Prostate gland (tissue), 2 donors: ENCODE measurements around the gene PLEKHD1. TPM values are rescaled to one million over a fixed set of nuclear protein-coding genes. Genes with fewer than 3 reads are reported as not detected.
A peak's percentile ranks its signal among the peaks of the same experiment; 100 is the strongest.

ENCODE experiments used
- DNase-seq: peaks from one replicate; pipeline ENCODE4 v3.0.0-alpha.2; 2019; ENCODE audit warnings: low spot score
- H3K27ac ChIP-seq, 2 donors: fragments of 200-600 bp; sonication (generic); 2 replicates each; pipeline ENCODE4 v1.5.1; 2017 to 2019
- H3K27me3 ChIP-seq: fragments of 200-600 bp; sonication (generic); replicated peaks from 2 replicates; pipeline ENCODE4 v1.5.1; 2019; ENCODE audit not compliant: insufficient read depth
- H3K36me3 ChIP-seq, 2 donors: fragments of 200-600 bp; sonication (generic); 1 replicate in 1 of 2; 2 replicates in 1 of 2; pipeline versions ENCODE4 v1.5.1 to v1.8.1; 2017 to 2019
- H3K4me1 ChIP-seq: fragments of 200-600 bp; sonication (generic); replicated peaks from 2 replicates; pipeline ENCODE4 v1.5.1; 2019
- H3K4me3 ChIP-seq, 2 donors: fragments of 200-600 bp; sonication (generic); 2 replicates each; pipeline ENCODE4 v1.5.1; 2017 to 2019
- H3K9me3 ChIP-seq: fragments of 200-600 bp; sonication (generic); 2 replicates; pipeline ENCODE4 v1.5.1; 2017
- CTCF ChIP-seq, 4 experiments: fragments of 200-600 bp in 2 of 4; fragments of 450-650 bp in 2 of 4; sonication (generic) in 2 of 4; IDR thresholded peaks; 1 replicate in 3 of 4; 2 replicates in 1 of 4; pipeline ENCODE4 v1.5.1; 2016 to 2019; ENCODE audit warnings: antibody characterized with exemption in 4 of 4, mild to moderate bottlenecking in 2 of 4, moderate library complexity in 2 of 4
- POLR2A ChIP-seq: fragments of 450-650 bp; IDR thresholded peaks from one replicate; pipeline ENCODE4 v1.6.1; 2016; ENCODE audit warnings: antibody characterized with exemption, mild to moderate bottlenecking
- POLR2AphosphoS5 ChIP-seq: sonication (generic); formaldehyde crosslinking; IDR thresholded peaks from one replicate; pipeline ENCODE4 v1.6.1; 2017; ENCODE audit warnings: antibody characterized with exemption
- WGBS: methylation state at CpG from one replicate; pipeline ENCODE4 v1.1.5; 2018; 5-methylcytosine and 5-hydroxymethylcytosine counted together
- intact Hi-C: fragments of 100-400 bp; cut with DNase I; formaldehyde crosslinking; loops from one replicate; pipeline ENCODE4 v1.14.2; 2022
- total RNA-seq, 2 donors: library from RNA; depleted of rRNA; stranded (reverse); fragments of >200 nt; gene quantifications; one replicate each; pipeline ENCODE4 v1.1.0, GENCODE V29; 2016

The PLEKHD1 gene
- under 1 TPM; 0.27 to 0.40 TPM for total RNA-seq

- peak within 1 kb of the TSS; percentile 24 to 37 for H3K4me3 ChIP-seq
- WGBS: 14% methylated on average over 48 of the region's 86 CpGs
- no peaks in the 10 kb centered on the region for H3K36me3 ChIP-seq
- peaks cover 8% of the 10 kb centered on the region for H3K4me1 ChIP-seq
- H3K9me3 ChIP-seq: no peaks in the 10 kb centered on the region
- no peak for TF ChIP-seq POLR2AphosphoS5
- no peak for TF ChIP-seq POLR2A
- no peak for TF ChIP-seq CTCF (IDR thresholded peaks at IDR 0.05)
- intact Hi-C loops: no loop called here
- H3K27ac ChIP-seq: no peak within 1 kb of the TSS
- no peak for DNase-seq
- no peaks in the 10 kb centered on the region for H3K27me3 ChIP-seq
These were observed at the start of gene PLEKHD1 for GRCh38 chr14:69484444-69485314. PLEKHD1 (plus strand) TSS chr14:69484728; CDS start chr14:69484966, 238 bp downstream.

GRCh38 chr14:69439521-69440270, 44.8 kb upstream of the PLEKHD1 start:
- Histone ChIP-seq H3K27me3 (no peaks in the 10 kb centered on the region), H3K4me3 (no peak overlapping the region), H3K27ac (no peak overlapping the region), H3K4me1 (no peaks in the 10 kb centered on the region), H3K36me3 (no peaks in the 10 kb centered on the region), H3K9me3 (no peaks in the 10 kb centered on the region)
- DNase-seq: no peak
- TF ChIP-seq CTCF (IDR thresholded peaks at IDR 0.05) (no peak), POLR2A (no peak), POLR2AphosphoS5 (no peak)
- WGBS: 89% methylated on average over 12 of the region's 12 CpGs
- intact Hi-C loops: no loop called here

- Histone ChIP-seq H3K9me3 (no peaks in the 10 kb centered on the region), H3K36me3 (no peaks in the 10 kb centered on the region), H3K4me3 (no peak overlapping the region), H3K27ac (no peak overlapping the region), H3K27me3 (no peaks in the 10 kb centered on the region), H3K4me1 (no peaks in the 10 kb centered on the region)
- intact Hi-C loops: no loop called here
- TF ChIP-seq POLR2AphosphoS5: no peak
- TF ChIP-seq CTCF (IDR thresholded peaks at IDR 0.05): no peak
- TF ChIP-seq POLR2A: no peak
- no peak for DNase-seq
- WGBS: 78% methylated on average over 5 of the region's 5 CpGs
These were observed 42.6 kb upstream of the PLEKHD1 start for GRCh38 chr14:69441948-69442347.

- Histone ChIP-seq H3K27me3 (no peaks in the 10 kb centered on the region), H3K36me3 (no peaks in the 10 kb centered on the region), H3K27ac (no peak overlapping the region), H3K4me3 (no peak overlapping the region), H3K4me1 (no peaks in the 10 kb centered on the region), H3K9me3 (no peaks in the 10 kb centered on the region)
- WGBS: 95% methylated on average over 5 of the region's 5 CpGs
- TF ChIP-seq POLR2A (no peak), CTCF (IDR thresholded peaks at IDR 0.05) (no peak), POLR2AphosphoS5 (no peak)
- intact Hi-C loops: no loop called here
- no peak for DNase-seq
These were observed 41.2 kb upstream of the PLEKHD1 start for GRCh38 chr14:69443296-69443805.
